ENCODE measurements around the gene PTAR1.

PTAR1 gene

GRCh38 chr9:69674112-69674685 is 85.6 kb downstream of the PTAR1 start:
- DNase-seq (ENCODE audit: low read depth): no peak

GRCh38 chr9:69673311-69673640 is 86.5 kb downstream of the PTAR1 start:
- DNase-seq (ENCODE audit: low read depth): no peak

- DNase-seq (ENCODE audit: low read depth): peak; percentile 62
Observed at GRCh38 chr9:69672596-69673310, 87.1 kb downstream of the PTAR1 start.

- DNase-seq (ENCODE audit: low read depth): peak; percentile 24
Observed at GRCh38 chr9:69671879-69672595, 87.8 kb downstream of the PTAR1 start, which contains the start of gene APBA1. Gene APBA1, minus strand, starts transcription at chr9:69672371.

GRCh38 chr9:69671311-69671878 is 88.4 kb downstream of the PTAR1 start:
- DNase-seq (ENCODE audit: low read depth): no peak

GRCh38 chr9:69667306-69667705 is 92.5 kb downstream of the PTAR1 start:
- no peak for DNase-seq (ENCODE audit: low read depth)

- no peak for DNase-seq (ENCODE audit: low read depth)
Observed at GRCh38 chr9:69660304-69660703, 99.5 kb downstream of the PTAR1 start.
